Esophagus (tissue), 2 donors: ENCODE data around the gene KCNQ5. TPM values are rescaled to one million over a fixed set of nuclear protein-coding genes. Genes with fewer than 3 reads are reported as not detected.

ENCODE experiments used
- H3K27ac ChIP-seq, 2 donors: one replicate each; pipeline ENCODE4 v1.5.1; 2013; ENCODE audit warnings: low read depth in 2 of 2, mild to moderate bottlenecking in 2 of 2, inconsistent platforms in 1 of 2, low read length in 1 of 2, moderate library complexity in 1 of 2
- H3K27me3 ChIP-seq, 2 donors: one replicate each; pipeline ENCODE4 v1.6.1; 2013; ENCODE audit warnings: low read length in 2 of 2, control low read depth in 1 of 2, mild to moderate bottlenecking in 1 of 2; ENCODE audit not compliant: insufficient read depth in 2 of 2, control insufficient read depth in 1 of 2
- H3K36me3 ChIP-seq, 2 donors: one replicate each; pipeline ENCODE4 v1.6.1; 2013; ENCODE audit warnings: low read length in 1 of 2; ENCODE audit not compliant: control insufficient read depth in 2 of 2, insufficient read depth in 2 of 2
- H3K4me1 ChIP-seq, 2 donors: one replicate each; pipeline ENCODE4 v1.6.1; 2013; ENCODE audit warnings: low read length in 1 of 2; ENCODE audit not compliant: control insufficient read depth in 2 of 2, insufficient read depth in 2 of 2
- H3K4me3 ChIP-seq, 2 donors: one replicate each; pipeline ENCODE4 v1.5.1; 2013; ENCODE audit warnings: low read length in 2 of 2, mild to moderate bottlenecking in 2 of 2, low read depth in 1 of 2, moderate library complexity in 1 of 2
- H3K9me3 ChIP-seq, 2 donors: one replicate each; pipeline ENCODE4 v1.6.1; 2013; ENCODE audit warnings: mild to moderate bottlenecking in 2 of 2, low read depth in 1 of 2, low read length in 1 of 2, moderate library complexity in 1 of 2; ENCODE audit not compliant: control insufficient read depth in 2 of 2, insufficient read depth in 1 of 2
- WGBS, 2 donors: extraction: QIAGEN DNeasy Blood & Tissue Kit; methylation state at CpG; one replicate each; pipeline ENCODE4 v1.1.7; 2013; 5-methylcytosine and 5-hydroxymethylcytosine counted together
- polyA plus RNA-seq, 2 donors: library from polyadenylated mRNA; stranded (reverse); fragments of 200-250 nt; gene quantifications; one replicate each; pipeline ENCODE4 v1.2.3, GENCODE V29; 2013
- donor health status: healthy with polysubstance abuse.
- donor health status: Bipolar disorder and iron deficiency.

KCNQ5 gene
- polyA plus RNA-seq, 2 donors: 0.18 to 0.22 TPM

- Histone ChIP-seq H3K36me3 (no peaks in the 10 kb centered on the region), H3K4me3 (no peak overlapping the region)
- 38 to 42% methylated on average over 2 of the region's 2 CpGs for WGBS, 2 donors
Observed at GRCh38 chr6:72650081-72650745, 28.3 kb downstream of the KCNQ5 start.

GRCh38 chr6:72651174-72651573 is 29.3 kb downstream of the KCNQ5 start:
- no peaks in the 10 kb centered on the region for H3K4me1 ChIP-seq
- no peaks in the 10 kb centered on the region for H3K9me3 ChIP-seq
- H3K27ac ChIP-seq: no peak overlapping the region
- no peaks in the 10 kb centered on the region for H3K27me3 ChIP-seq
- H3K36me3 ChIP-seq: no peaks in the 10 kb centered on the region
- no peak overlapping the region for H3K4me3 ChIP-seq
- WGBS, 2 donors: 83 to 92% methylated on average over 1 of the region's 1 CpG

More at GRCh38 chr6:72650081-72650745, 28.3 kb downstream of the KCNQ5 start:
- Histone ChIP-seq H3K27ac (no peak overlapping the region), H3K4me1 (no peaks in the 10 kb centered on the region), H3K9me3 (no peaks in the 10 kb centered on the region), H3K27me3 (no peaks in the 10 kb centered on the region)

- H3K4me1 ChIP-seq: no peaks in the 10 kb centered on the region
- no peaks in the 10 kb centered on the region for H3K9me3 ChIP-seq
- no peaks in the 10 kb centered on the region for H3K36me3 ChIP-seq
- H3K27me3 ChIP-seq: no peaks in the 10 kb centered on the region
- WGBS, 2 donors: 77% methylated on average over 7 of the region's 7 CpGs
- no peak overlapping the region for H3K27ac ChIP-seq
- H3K4me3 ChIP-seq: no peak overlapping the region
Observed at GRCh38 chr6:72651967-72652956, 30.4 kb downstream of the KCNQ5 start.

- H3K9me3 ChIP-seq: no peaks in the 10 kb centered on the region
- H3K27ac ChIP-seq: no peak overlapping the region
- 54 to 59% methylated on average over 1 of the region's 1 CpG for WGBS, 2 donors
Observed at GRCh38 chr6:72653026-72653425, 31.2 kb downstream of the KCNQ5 start.

GRCh38 chr6:72654071-72654621 is 32.3 kb downstream of the KCNQ5 start:
- Histone ChIP-seq H3K4me1 (no peaks in the 10 kb centered on the region), H3K4me3 (no peak overlapping the region), H3K9me3 (no peaks in the 10 kb centered on the region), H3K27ac (no peak overlapping the region), H3K27me3 (no peaks in the 10 kb centered on the region), H3K36me3 (no peaks in the 10 kb centered on the region)
- WGBS, 2 donors: 86 to 87% methylated on average over 2 of the region's 2 CpGs

More at GRCh38 chr6:72653026-72653425, 31.2 kb downstream of the KCNQ5 start:
- Histone ChIP-seq H3K4me3 (no peak overlapping the region), H3K36me3 (no peaks in the 10 kb centered on the region), H3K27me3 (no peaks in the 10 kb centered on the region), H3K4me1 (no peaks in the 10 kb centered on the region)

GRCh38 chr6:72657407-72658197 is 35.7 kb downstream of the KCNQ5 start:
- Histone ChIP-seq H3K36me3 (no peaks in the 10 kb centered on the region), H3K27me3 (no peaks in the 10 kb centered on the region), H3K4me1 (no peaks in the 10 kb centered on the region), H3K27ac (no peak overlapping the region), H3K9me3 (no peaks in the 10 kb centered on the region), H3K4me3 (no peak overlapping the region)
- 91 to 92% methylated on average over 3 of the region's 3 CpGs for WGBS, 2 donors

GRCh38 chr6:72659754-72660153 is 37.9 kb downstream of the KCNQ5 start:
- no peaks in the 10 kb centered on the region for H3K4me1 ChIP-seq
- H3K36me3 ChIP-seq: no peaks in the 10 kb centered on the region
- H3K27ac ChIP-seq: no peak overlapping the region
- WGBS, 2 donors: 90 to 92% methylated on average over 5 of the region's 5 CpGs
- no peaks in the 10 kb centered on the region for H3K27me3 ChIP-seq
- H3K4me3 ChIP-seq: no peak overlapping the region
- H3K9me3 ChIP-seq: no peaks in the 10 kb centered on the region

GRCh38 chr6:72661411-72661810 is 39.5 kb downstream of the KCNQ5 start:
- no peaks in the 10 kb centered on the region for H3K36me3 ChIP-seq
- H3K9me3 ChIP-seq: no peaks in the 10 kb centered on the region
- H3K27ac ChIP-seq: no peak overlapping the region
- no peak overlapping the region for H3K4me3 ChIP-seq
- 82% methylated on average over 1 of the region's 1 CpG for WGBS, 2 donors
- no peaks in the 10 kb centered on the region for H3K27me3 ChIP-seq
- no peaks in the 10 kb centered on the region for H3K4me1 ChIP-seq

- Histone ChIP-seq H3K36me3 (no peaks in the 10 kb centered on the region), H3K9me3 (no peaks in the 10 kb centered on the region), H3K27ac (no peak overlapping the region), H3K4me1 (no peaks in the 10 kb centered on the region), H3K27me3 (no peaks in the 10 kb centered on the region), H3K4me3 (no peak overlapping the region)
- WGBS, 2 donors: 81 to 87% methylated on average over 3 of the region's 3 CpGs
Observed at GRCh38 chr6:72665599-72665998, 43.7 kb downstream of the KCNQ5 start.
